GM18873 (cell line): ENCODE data around the gene MTIF3.
"Not testable (repeated sequence)": the region's sequence is repeated elsewhere in the genome, so short reads cannot be mapped to it uniquely, and the experiment has no call there.

ENCODE experiments used
- ATAC-seq: cut with Tn5 transposase; IDR thresholded peaks from one replicate; pipeline ENCODE4 v1.9.1; 2021; ENCODE audit warnings: mild to moderate bottlenecking, moderate library complexity, moderate number of reproducible peaks; ENCODE audit not compliant: unreplicated experiment, low FRiP score

The MTIF3 gene

GRCh38 chr13:27421101-27421871 lies 29.1 kb downstream of the MTIF3 start:
- ATAC-seq = no peak

GRCh38 chr13:27419328-27419727 lies 31.0 kb downstream of the MTIF3 start:
- ATAC-seq = no peak

- ATAC-seq = no peak
These were observed 35.2 kb downstream of the MTIF3 start for GRCh38 chr13:27415116-27415515.

- no peak for ATAC-seq
These were observed 39.0 kb downstream of the MTIF3 start for GRCh38 chr13:27411341-27411740.

GRCh38 chr13:27409013-27409412 lies 41.4 kb downstream of the MTIF3 start:
- no peak for ATAC-seq

GRCh38 chr13:27408074-27408473 lies 42.3 kb downstream of the MTIF3 start:
- ATAC-seq = no peak

- ATAC-seq = no peak
These were observed 44.0 kb downstream of the MTIF3 start for GRCh38 chr13:27406178-27406939.

- no peak for ATAC-seq
These were observed 44.7 kb downstream of the MTIF3 start for GRCh38 chr13:27405546-27406134.

GRCh38 chr13:27404680-27405079 lies 45.7 kb downstream of the MTIF3 start:
- no peak for ATAC-seq

GRCh38 chr13:27403727-27404385 lies 46.5 kb downstream of the MTIF3 start:
- no peak for ATAC-seq

GRCh38 chr13:27403203-27403678 lies 47.1 kb downstream of the MTIF3 start:
- no peak for ATAC-seq

- ATAC-seq = no peak
These were observed 49.2 kb downstream of the MTIF3 start for GRCh38 chr13:27401210-27401609.

- not testable (repeated sequence) for ATAC-seq
These were observed 50.0 kb downstream of the MTIF3 start for GRCh38 chr13:27400405-27400804.

GRCh38 chr13:27398360-27398759 lies 52.0 kb downstream of the MTIF3 start:
- ATAC-seq = no peak

- ATAC-seq = no peak
These were observed 54.0 kb downstream of the MTIF3 start for GRCh38 chr13:27396252-27396846.

- no peak for ATAC-seq
These were observed 55.3 kb downstream of the MTIF3 start for GRCh38 chr13:27395007-27395510.

GRCh38 chr13:27393101-27393500 lies 57.3 kb downstream of the MTIF3 start:
- no peak for ATAC-seq

- ATAC-seq = no peak
These were observed 58.9 kb downstream of the MTIF3 start for GRCh38 chr13:27391471-27391870.

- ATAC-seq = no peak
These were observed 60.5 kb downstream of the MTIF3 start for GRCh38 chr13:27389891-27390290.

GRCh38 chr13:27388241-27388640 lies 62.1 kb downstream of the MTIF3 start:
- no peak for ATAC-seq
